Measurements from ENCODE around the gene HECW1. TPM values are rescaled to one million over a fixed set of nuclear protein-coding genes. Genes with fewer than 3 reads are reported as not detected.

The HECW1 gene
- total and polyA plus RNA-seq, 10 of the 15 experiments (the other 5 are each of a cell fraction or from before 2014, with no cell fraction given) = under 0.01 to 0.31 (median 0.04) TPM; not detected in 3

DNA sequence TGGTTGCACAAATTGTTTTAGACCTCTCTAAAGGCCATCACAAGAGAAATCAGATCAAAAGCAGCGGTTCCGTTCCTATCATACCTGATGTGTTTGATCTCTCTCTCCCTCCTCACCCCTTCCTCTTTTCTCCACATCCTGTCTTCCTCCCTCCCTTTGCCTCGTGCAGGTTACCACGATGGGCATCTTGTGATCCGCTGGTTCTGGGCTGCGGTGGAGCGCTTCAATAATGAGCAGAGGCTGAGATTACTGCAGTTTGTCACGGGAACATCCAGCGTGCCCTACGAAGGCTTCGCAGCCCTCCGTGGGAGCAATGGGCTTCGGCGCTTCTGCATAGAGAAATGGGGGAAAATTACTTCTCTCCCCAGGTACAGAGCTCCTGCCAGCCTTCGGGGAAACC lies 442.0 kb downstream of the HECW1 start:
- no peaks in the 10 kb centered on the region for H3K79me2 ChIP-seq (ENCODE audit: control insufficient read depth, insufficient read depth, low read length)
- H3K9ac ChIP-seq (ENCODE audit: control insufficient read depth, insufficient read depth, low read length) = no peak overlapping the region
- SMC1A ChIA-PET (ENCODE audit: uncharacterized antibody, unreplicated experiment) = no interaction called here
- 57% methylated on average over 15 of the region's 15 CpGs for WGBS (ENCODE audit: insufficient coverage, insufficient replicate concordance, low lambda C conversion rate, missing lambda C conversion rate)
- no peaks in the 10 kb centered on the region; the same call in 1 of the 2 replicates for H4K20me1 ChIP-seq (ENCODE audit: control insufficient read depth, insufficient read depth)
- CTCF ChIA-PET = no interaction called here
- no TSS peak for BruUV-seq (replicated peaks)
- no peak for FAIRE-seq
- no peak overlapping the region for H2AFZ ChIP-seq (ENCODE audit: control insufficient read depth, low read depth, low read length)
- intact Hi-C loops (cut with micrococcal nuclease; ENCODE audit: unreplicated experiment) = no loop called here
- POLR2A ChIA-PET = no interaction called here
- no peak for DNase-seq (ENCODE audit: low read depth, low spot score)
- TF ChIP-seq SPI1 (IDR thresholded peaks at IDR 0.05; ENCODE audit: borderline replicate concordance, insufficient read depth, low read depth, low read length) (no peak), YY1 (IDR thresholded peaks at IDR 0.05; ENCODE audit: low read depth, low read length) (no peak), NFIC (IDR thresholded peaks at IDR 0.05; ENCODE audit: low read depth, low read length) (no peak), SREBF1 (IDR thresholded peaks at IDR 0.05; ENCODE audit: low read length) (no peak), TCF12 (IDR thresholded peaks at IDR 0.05; ENCODE audit: low read depth, low read length) (no peak)
- no peaks in the 10 kb centered on the region for H3K36me3 ChIP-seq (ENCODE audit: control insufficient read depth in 2 of 2, insufficient read depth in 2 of 2, low read length in 1 of 2)
- H3K27ac ChIP-seq (ENCODE audit: control insufficient read depth, insufficient read depth) = no peak overlapping the region
- no peak for ATAC-seq
- in situ Hi-C loops (cut with MboI) = no loop called here
- no peaks in the 10 kb centered on the region for H3K9me3 ChIP-seq (replicated peaks; ENCODE audit: control insufficient read depth, insufficient read depth, low read length)
- H3K4me2 ChIP-seq (ENCODE audit: control insufficient read depth, insufficient read depth) = no peak overlapping the region
- no peaks in the 10 kb centered on the region for H3K4me1 ChIP-seq (ENCODE audit: control insufficient read depth, insufficient read depth, low read length)
- H3K27me3 ChIP-seq (replicated peaks in 1 of 2; ENCODE audit: control insufficient read depth in 2 of 2, insufficient read depth in 2 of 2, low read length in 1 of 2) = no peaks in the 10 kb centered on the region; a peak in 1 of 4 replicates
- RAD21 ChIA-PET (ENCODE audit: unreplicated experiment) = no interaction called here
- H3K4me3 ChIP-seq = no peak overlapping the region

DNA sequence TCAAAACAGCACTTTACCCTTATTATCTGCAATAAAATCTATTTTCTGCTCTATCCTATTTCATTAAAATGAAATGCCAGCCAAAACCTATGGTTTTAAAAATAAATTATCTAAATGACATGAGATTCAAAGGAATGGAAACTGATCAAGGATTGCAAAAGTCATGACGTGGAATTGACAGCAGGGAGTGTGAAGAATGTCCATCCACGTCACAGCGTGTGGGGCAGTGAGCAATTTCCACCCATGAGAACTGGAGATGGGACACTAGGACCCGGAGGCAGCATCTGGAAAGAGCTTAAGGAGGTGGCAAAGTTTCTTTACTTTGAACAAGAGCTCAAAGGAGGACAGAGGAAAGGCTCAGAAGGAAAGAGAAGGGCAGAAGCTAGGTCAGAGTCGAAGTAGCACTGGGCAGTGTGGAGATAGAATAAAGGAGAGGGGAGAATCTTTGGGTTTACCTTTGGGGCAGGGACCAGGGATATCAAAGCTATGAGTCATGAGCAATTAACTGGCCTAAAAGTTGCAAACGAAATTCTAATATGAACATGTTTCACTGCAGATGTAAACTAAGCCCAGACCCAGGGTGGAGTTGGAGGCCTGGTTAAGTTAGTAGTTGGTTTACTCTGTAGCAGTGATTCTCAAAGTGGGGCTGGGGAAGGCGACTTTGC lies 445.5 kb downstream of the HECW1 start:
- ChIA-PET SMC1A (ENCODE audit: uncharacterized antibody, unreplicated experiment) (interaction anchor here (0.9 to 1.6 kb wide), 5 partner anchors 12 to 152 kb away, joined by 3 to 4 read pairs (median 3); partner anchors contain the start of gene STK17A), POLR2A (no interaction called here), RAD21 (ENCODE audit: unreplicated experiment) (no interaction called here), CTCF (interaction anchor here (1.0 to 1.1 kb wide), 2 partner anchors 25 to 83 kb away, joined by 3 read pairs; partner anchors contain the start of gene STK17A)
- H3K27me3 ChIP-seq (replicated peaks in 1 of 2; ENCODE audit: control insufficient read depth in 2 of 2, insufficient read depth in 2 of 2, low read length in 1 of 2) = no peaks in the 10 kb centered on the region; a peak in 1 of 4 replicates
- no peak for TF ChIP-seq ETV6 (conservative IDR thresholded peaks at IDR 0.05 in 1 of 2, IDR thresholded peaks at IDR 0.05 in 1 of 2; ENCODE audit: borderline replicate concordance in 1 of 2, low read depth in 1 of 2)
- TF ChIP-seq JUND (IDR thresholded peaks at IDR 0.05; ENCODE audit: low read depth, low read length) = no peak
- TF ChIP-seq, protein P1, sequence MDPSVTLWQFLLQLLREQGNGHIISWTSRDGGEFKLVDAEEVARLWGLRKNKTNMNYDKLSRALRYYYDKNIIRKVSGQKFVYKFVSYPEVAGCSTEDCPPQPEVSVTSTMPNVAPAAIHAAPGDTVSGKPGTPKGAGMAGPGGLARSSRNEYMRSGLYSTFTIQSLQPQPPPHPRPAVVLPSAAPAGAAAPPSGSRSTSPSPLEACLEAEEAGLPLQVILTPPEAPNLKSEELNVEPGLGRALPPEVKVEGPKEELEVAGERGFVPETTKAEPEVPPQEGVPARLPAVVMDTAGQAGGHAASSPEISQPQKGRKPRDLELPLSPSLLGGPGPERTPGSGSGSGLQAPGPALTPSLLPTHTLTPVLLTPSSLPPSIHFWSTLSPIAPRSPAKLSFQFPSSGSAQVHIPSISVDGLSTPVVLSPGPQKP (IDR thresholded peaks at IDR 0.05; ENCODE audit: low read depth, low read length) = no peak
- no peak for TF ChIP-seq RFX5 (IDR thresholded peaks at IDR 0.05; ENCODE audit: low read depth, low read length)
- TF ChIP-seq, protein P2, sequence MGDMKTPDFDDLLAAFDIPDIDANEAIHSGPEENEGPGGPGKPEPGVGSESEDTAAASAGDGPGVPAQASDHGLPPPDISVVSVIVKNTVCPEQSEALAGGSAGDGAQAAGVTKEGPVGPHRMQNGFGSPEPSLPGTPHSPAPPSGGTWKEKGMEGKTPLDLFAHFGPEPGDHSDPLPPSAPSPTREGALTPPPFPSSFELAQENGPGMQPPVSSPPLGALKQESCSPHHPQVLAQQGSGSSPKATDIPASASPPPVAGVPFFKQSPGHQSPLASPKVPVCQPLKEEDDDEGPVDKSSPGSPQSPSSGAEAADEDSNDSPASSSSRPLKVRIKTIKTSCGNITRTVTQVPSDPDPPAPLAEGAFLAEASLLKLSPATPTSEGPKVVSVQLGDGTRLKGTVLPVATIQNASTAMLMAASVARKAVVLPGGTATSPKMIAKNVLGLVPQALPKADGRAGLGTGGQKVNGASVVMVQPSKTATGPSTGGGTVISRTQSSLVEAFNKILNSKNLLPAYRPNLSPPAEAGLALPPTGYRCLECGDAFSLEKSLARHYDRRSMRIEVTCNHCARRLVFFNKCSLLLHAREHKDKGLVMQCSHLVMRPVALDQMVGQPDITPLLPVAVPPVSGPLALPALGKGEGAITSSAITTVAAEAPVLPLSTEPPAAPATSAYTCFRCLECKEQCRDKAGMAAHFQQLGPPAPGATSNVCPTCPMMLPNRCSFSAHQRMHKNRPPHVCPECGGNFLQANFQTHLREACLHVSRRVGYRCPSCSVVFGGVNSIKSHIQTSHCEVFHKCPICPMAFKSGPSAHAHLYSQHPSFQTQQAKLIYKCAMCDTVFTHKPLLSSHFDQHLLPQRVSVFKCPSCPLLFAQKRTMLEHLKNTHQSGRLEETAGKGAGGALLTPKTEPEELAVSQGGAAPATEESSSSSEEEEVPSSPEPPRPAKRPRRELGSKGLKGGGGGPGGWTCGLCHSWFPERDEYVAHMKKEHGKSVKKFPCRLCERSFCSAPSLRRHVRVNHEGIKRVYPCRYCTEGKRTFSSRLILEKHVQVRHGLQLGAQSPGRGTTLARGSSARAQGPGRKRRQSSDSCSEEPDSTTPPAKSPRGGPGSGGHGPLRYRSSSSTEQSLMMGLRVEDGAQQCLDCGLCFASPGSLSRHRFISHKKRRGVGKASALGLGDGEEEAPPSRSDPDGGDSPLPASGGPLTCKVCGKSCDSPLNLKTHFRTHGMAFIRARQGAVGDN (IDR thresholded peaks at IDR 0.05) = no peak
- no peak for TF ChIP-seq SREBF1 (IDR thresholded peaks at IDR 0.05; ENCODE audit: low read length)
- no peak for TF ChIP-seq ESRRA (IDR thresholded peaks at IDR 0.05; ENCODE audit: low read length)
- no peak for TF ChIP-seq BRCA1 (IDR thresholded peaks at IDR 0.05; ENCODE audit: low read depth, low read length)
- H3K9me3 ChIP-seq (replicated peaks; ENCODE audit: control insufficient read depth, insufficient read depth, low read length) = no peaks in the 10 kb centered on the region
- H2AFZ ChIP-seq (ENCODE audit: control insufficient read depth, low read depth, low read length) = no peak overlapping the region
- ATAC-seq = no peak
- no peaks in the 10 kb centered on the region for H3K4me1 ChIP-seq (ENCODE audit: control insufficient read depth, insufficient read depth, low read length)
- DNase-seq (ENCODE audit: low read depth, low spot score) = no peak
- no peaks in the 10 kb centered on the region; the same call in 1 of the 2 replicates for H4K20me1 ChIP-seq (ENCODE audit: control insufficient read depth, insufficient read depth)
- no peak overlapping the region for H3K4me2 ChIP-seq (ENCODE audit: control insufficient read depth, insufficient read depth)
- no peak overlapping the region for H3K9ac ChIP-seq (ENCODE audit: control insufficient read depth, insufficient read depth, low read length)
- FAIRE-seq = no peak
- in situ Hi-C loops (cut with MboI) = no loop called here
- H3K36me3 ChIP-seq (ENCODE audit: control insufficient read depth in 2 of 2, insufficient read depth in 2 of 2, low read length in 1 of 2) = no peaks in the 10 kb centered on the region
- H3K4me3 ChIP-seq = no peak overlapping the region
- intact Hi-C loops (cut with micrococcal nuclease; ENCODE audit: unreplicated experiment) = no loop called here
- no peak overlapping the region for H3K27ac ChIP-seq (ENCODE audit: control insufficient read depth, insufficient read depth)
- BruUV-seq (replicated peaks) = no TSS peak
- no peaks in the 10 kb centered on the region for H3K79me2 ChIP-seq (ENCODE audit: control insufficient read depth, insufficient read depth, low read length)
- 16% methylated on average over 7 of the region's 7 CpGs for WGBS (ENCODE audit: insufficient coverage, insufficient replicate concordance, low lambda C conversion rate, missing lambda C conversion rate)

Measured in GM12878 (cell line).